Smooth muscle cell (in vitro differentiated cells): ENCODE data around the gene ZNF628. TPM values are rescaled to one million over a fixed set of nuclear protein-coding genes. Genes with fewer than 3 reads are reported as not detected.
"Not testable (repeated sequence)": the region's sequence is repeated elsewhere in the genome, so short reads cannot be mapped to it uniquely, and the experiment has no call there.

Experiments
- DNase-seq: peaks from one replicate; lab custom pipeline; 2025; ENCODE audit not compliant: unreplicated experiment; lab: John Stamatoyannopoulos, UW
- H2AFZ ChIP-seq: fragments of 200-600 bp; sonication (generic); 2 replicates; pipeline ENCODE4 v1.6.0; 2016; ENCODE audit warnings: antibody characterized with exemption, low read depth, mild to moderate bottlenecking
- H3F3A ChIP-seq: fragments of 200-600 bp; sonication (generic); 2 replicates; pipeline ENCODE4 v1.6.0; 2017; ENCODE audit warnings: antibody characterized with exemption, low read depth
- H3K27ac ChIP-seq: fragments of 200-600 bp; sonication (generic); 2 replicates; pipeline ENCODE4 v1.5.1; 2016; ENCODE audit warnings: low read depth, mild to moderate bottlenecking
- H3K27me3 ChIP-seq: fragments of 200-600 bp; sonication (generic); 2 replicates; pipeline ENCODE4 v1.6.1; 2016; ENCODE audit warnings: low read depth, mild to moderate bottlenecking
- H3K36me3 ChIP-seq: fragments of 200-600 bp; sonication (generic); 2 replicates; pipeline ENCODE4 v1.5.1; 2016; ENCODE audit warnings: low read depth
- H3K4me1 ChIP-seq: fragments of 200-600 bp; sonication (generic); 2 replicates; pipeline ENCODE4 v1.5.1; 2016; ENCODE audit warnings: low read depth
- H3K4me2 ChIP-seq: fragments of 200-600 bp; sonication (generic); 2 replicates; pipeline ENCODE4 v1.6.0; 2016; ENCODE audit warnings: mild to moderate bottlenecking
- H3K4me3 ChIP-seq: fragments of 200-600 bp; sonication (generic); 2 replicates; pipeline ENCODE4 v1.5.1; 2016; ENCODE audit warnings: mild to moderate bottlenecking
- H3K79me2 ChIP-seq: fragments of 200-600 bp; sonication (generic); 2 replicates; pipeline ENCODE4 v1.6.0; 2016; ENCODE audit warnings: low read depth, mild to moderate bottlenecking
- H3K9ac ChIP-seq: fragments of 200-600 bp; sonication (generic); 2 replicates; pipeline ENCODE4 v1.6.0; 2016; ENCODE audit warnings: low read depth
- H3K9me3 ChIP-seq: fragments of 200-600 bp; sonication (generic); replicated peaks from 2 replicates; pipeline ENCODE4 v1.5.1; 2016; ENCODE audit warnings: low read depth
- H4K20me1 ChIP-seq: fragments of 200-600 bp; sonication (generic); 2 replicates; pipeline ENCODE4 v1.6.0; 2016; ENCODE audit warnings: low read depth
- CTCF ChIP-seq: fragments of 200-600 bp; sonication (generic); IDR thresholded peaks from 2 replicates; pipeline ENCODE4 v1.5.1; 2017; ENCODE audit warnings: borderline replicate concordance, mild to moderate bottlenecking, antibody characterized with exemption; ENCODE audit not compliant: insufficient read depth, poor library complexity, severe bottlenecking
- WGBS: methylation state at CpG from one replicate; pipeline ENCODE4 v1.1.7; 2016; ENCODE audit warnings: low lambda C conversion rate; 5-methylcytosine and 5-hydroxymethylcytosine counted together
- polyA plus RNA-seq: library from polyadenylated mRNA; unstranded; fragments of >200 nt; fragmentation: Nextera tagmentation; extraction: Ambion mirVana; gene quantifications from 2 replicates; pipeline ENCODE4 v1.2.1, GENCODE V29; 2016
- total RNA-seq: library from RNA; depleted of rRNA; stranded (reverse); fragments of >200 nt; gene quantifications from 2 replicates; pipeline ENCODE4 v1.2.3, GENCODE V29; 2014

ZNF628 gene
- total and polyA plus RNA-seq, 2 experiments from 2014 or later = 1.3 to 2.6 TPM

GRCh38 chr19:55495646-55496349, 19.4 kb downstream of the ZNF628 start:
- Histone ChIP-seq H3K27me3 (no peaks in the 10 kb centered on the region), H3K27ac (no peak overlapping the region), H3K4me1 (no peaks in the 10 kb centered on the region), H3K9ac (no peak overlapping the region), H3K79me2 (no peaks in the 10 kb centered on the region), H3K9me3 (no peaks in the 10 kb centered on the region), H4K20me1 (no peaks in the 10 kb centered on the region), H3F3A (no peaks in the 10 kb centered on the region), H2AFZ (no peak overlapping the region), H3K4me2 (no peak overlapping the region), H3K4me3 (no peak overlapping the region), H3K36me3 (no peaks in the 10 kb centered on the region)
- DNase-seq = no peak
- TF ChIP-seq CTCF = no peak
- WGBS = 64% methylated on average over 11 of the region's 11 CpGs

- H3K79me2 ChIP-seq, H3K27ac ChIP-seq, H3K36me3 ChIP-seq, H3K4me3 ChIP-seq, H3K9me3 ChIP-seq, H3K4me2 ChIP-seq, DNase-seq, H3K27me3 ChIP-seq, H3K9ac ChIP-seq, H3F3A ChIP-seq, H3K4me1 ChIP-seq, H2AFZ ChIP-seq, H4K20me1 ChIP-seq: not testable (repeated sequence)
- WGBS = 80% methylated on average over 10 of the region's 10 CpGs
Measured at GRCh38 chr19:55496820-55497219, 20.4 kb downstream of the ZNF628 start.

- Histone ChIP-seq H3K36me3 (no peaks in the 10 kb centered on the region), H3K4me2 (no peak overlapping the region), H4K20me1 (no peaks in the 10 kb centered on the region), H3K27ac (no peak overlapping the region), H3K4me1 (no peaks in the 10 kb centered on the region), H3K27me3 (no peaks in the 10 kb centered on the region), H3F3A (no peaks in the 10 kb centered on the region), H3K9me3 (no peaks in the 10 kb centered on the region), H2AFZ (no peak overlapping the region), H3K4me3 (no peak overlapping the region), H3K79me2 (no peaks in the 10 kb centered on the region), H3K9ac (no peak overlapping the region)
- TF ChIP-seq CTCF = no peak
- WGBS = 89% methylated on average over 13 of the region's 13 CpGs
- DNase-seq = no peak
Measured at GRCh38 chr19:55497763-55498162, 21.3 kb downstream of the ZNF628 start.

GRCh38 chr19:55498246-55498840, 21.9 kb downstream of the ZNF628 start:
- 72% methylated on average over 2 of the region's 2 CpGs for WGBS
- no peak overlapping the region for H2AFZ ChIP-seq

More at GRCh38 chr19:55498246-55498840, 21.9 kb downstream of the ZNF628 start:
- no peak overlapping the region for H3K27ac ChIP-seq
- no peak for TF ChIP-seq CTCF
- DNase-seq = no peak
- H3K79me2 ChIP-seq = no peaks in the 10 kb centered on the region
- H3K4me1 ChIP-seq = no peaks in the 10 kb centered on the region
- H3K9me3 ChIP-seq = no peaks in the 10 kb centered on the region
- H3K4me2 ChIP-seq = no peak overlapping the region
- no peaks in the 10 kb centered on the region for H3F3A ChIP-seq
- H3K4me3 ChIP-seq = no peak overlapping the region
- H3K27me3 ChIP-seq = no peaks in the 10 kb centered on the region
- H3K9ac ChIP-seq = no peak overlapping the region
- no peaks in the 10 kb centered on the region for H3K36me3 ChIP-seq
- no peaks in the 10 kb centered on the region for H4K20me1 ChIP-seq
